T-helper 2 cell (primary cell): ENCODE data around the gene SCIMP.
"Not testable (repeated sequence)": the region's sequence is repeated elsewhere in the genome, so short reads cannot be mapped to it uniquely, and the experiment has no call there.

Experiments used
- DNase-seq, 5 experiments: peaks; one replicate each; pipeline versions ENCODE4 v3.0.0 to v3.0.0-alpha.2; 2012 to 2022

SCIMP gene

DNA sequence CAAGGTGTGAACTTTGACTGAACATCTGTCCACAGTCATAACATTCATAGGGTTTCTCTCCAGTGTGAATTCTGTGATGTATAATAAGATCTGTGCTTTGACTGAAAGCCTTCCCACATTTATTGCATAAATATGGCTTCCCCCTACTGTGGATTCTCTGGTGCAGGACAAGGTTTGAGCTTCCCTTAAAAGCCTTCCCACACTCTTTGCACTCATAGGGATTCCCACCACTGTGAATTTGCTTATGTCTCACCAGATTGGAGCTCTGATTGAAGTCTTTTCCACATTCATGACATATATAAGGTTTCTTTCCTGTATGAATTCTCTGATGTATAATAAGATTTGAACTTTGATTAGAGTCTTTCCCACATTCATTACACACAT, 51.3 kb downstream of the SCIMP start:
- DNase-seq: no peak

DNA sequence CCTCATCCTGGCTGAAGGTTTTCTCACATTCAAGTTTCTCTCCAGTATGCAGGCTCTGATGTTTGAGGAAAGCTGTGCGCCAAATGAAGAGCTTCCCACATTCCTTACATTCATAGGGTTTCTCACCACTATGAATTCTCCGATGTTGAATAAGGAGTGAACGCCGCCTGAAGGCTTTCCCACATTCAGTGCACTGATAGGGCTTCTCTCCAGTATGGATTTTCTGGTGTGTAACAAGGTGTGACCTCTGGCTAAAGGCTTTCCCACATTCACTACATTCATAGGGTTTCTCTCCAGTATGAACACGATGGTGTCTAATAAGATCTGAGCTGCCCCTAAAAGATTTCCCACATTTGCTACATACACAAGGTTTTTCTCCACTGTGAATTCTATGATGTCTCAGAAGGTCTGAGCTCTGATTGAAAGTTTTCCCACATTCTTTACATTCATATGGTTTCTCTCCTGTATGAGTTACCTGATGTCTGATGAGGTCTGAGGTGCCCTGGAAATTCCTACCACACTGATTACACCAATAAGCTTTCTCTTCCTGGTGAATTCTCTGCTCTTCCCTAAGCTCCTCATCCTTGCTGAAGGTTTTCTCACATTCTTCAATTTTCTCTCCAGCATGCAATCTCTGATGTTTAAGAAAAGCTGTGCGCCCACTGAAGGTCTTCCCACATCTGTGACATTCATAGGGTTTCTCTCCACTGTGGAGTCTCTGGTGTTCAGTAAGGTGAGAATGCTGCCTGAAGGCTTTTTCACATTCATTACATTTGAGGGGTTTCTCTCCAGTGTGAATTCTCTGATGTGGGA, 51.9 kb downstream of the SCIMP start:
- DNase-seq: no peak

DNA sequence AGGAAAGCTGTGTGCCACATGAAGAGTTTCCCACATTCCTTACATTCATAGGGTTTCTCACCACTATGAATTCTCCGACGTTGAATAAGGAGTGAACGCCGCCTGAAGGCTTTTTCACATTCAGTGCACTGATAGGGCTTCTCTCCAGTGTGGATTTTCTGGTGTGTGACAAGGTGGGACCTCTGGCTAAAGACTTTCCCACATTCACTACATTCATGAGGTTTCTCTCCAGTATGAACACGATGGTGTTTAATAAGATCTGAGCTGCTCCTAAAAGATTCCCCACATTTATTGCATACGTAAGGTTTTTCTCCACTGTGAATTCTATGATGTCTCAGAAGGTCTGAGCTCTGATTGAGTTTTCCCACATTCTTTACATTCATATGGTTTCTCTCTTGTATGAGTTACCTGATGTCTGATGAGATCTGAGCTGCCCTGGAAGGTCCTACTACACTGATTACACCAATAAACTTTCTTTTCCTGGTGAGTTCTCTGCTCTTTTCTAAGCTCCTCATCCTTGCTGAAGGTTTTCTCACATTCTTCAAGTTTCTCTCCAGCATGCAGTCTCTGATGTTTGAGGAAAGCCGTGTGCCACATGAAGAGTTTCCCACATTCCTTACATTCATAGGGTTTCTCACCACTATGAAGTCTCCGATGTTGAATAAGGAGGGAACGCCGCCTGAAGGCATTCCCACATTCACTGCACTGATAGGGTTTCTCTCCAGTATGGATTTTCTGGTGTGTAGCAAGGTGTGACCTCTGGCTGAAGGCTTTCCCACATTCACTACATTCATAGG, 53.0 kb downstream of the SCIMP start:
- DNase-seq: no peak

DNA sequence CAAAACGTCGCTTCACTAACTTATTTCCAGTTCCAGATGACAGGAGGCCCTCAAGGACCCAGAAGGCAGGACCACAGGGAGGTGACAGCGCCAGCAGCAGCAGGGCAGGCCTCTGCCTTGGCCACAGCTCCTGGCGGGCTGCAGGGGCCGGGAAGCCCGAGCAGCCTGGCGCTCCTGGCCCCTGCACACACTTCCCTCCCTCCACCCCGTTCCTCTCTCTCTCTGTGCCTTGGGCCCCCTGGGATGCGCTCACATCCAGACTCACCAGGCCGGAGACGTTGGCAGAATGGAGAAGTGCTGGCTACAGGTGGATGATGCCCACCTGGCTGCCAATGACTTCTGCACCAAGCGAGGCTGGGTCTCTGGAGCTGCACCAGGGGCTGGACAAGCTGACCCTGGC, 55.7 kb downstream of the SCIMP start:
- DNase-seq: no peak

DNA sequence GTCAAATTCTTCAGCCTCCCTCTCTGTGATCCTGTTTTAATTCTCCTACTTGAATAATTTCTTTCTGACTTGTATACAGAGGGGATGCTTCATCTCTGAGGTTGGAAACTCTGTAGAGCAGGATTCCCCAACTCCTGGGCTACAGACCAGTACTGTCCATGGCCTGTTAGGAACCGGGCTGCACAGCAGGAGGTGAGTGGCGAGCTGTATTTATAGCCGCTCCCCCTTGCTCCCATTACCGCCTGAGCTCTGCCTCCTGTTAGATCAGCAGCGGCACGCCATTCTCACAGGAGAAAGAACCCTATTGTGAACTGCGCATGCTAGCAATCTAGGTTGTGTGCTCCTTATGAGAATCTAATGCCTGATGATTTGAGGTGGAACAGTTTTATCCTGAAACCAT, 59.6 kb downstream of the SCIMP start:
- DNase-seq: not testable (repeated sequence)

DNA sequence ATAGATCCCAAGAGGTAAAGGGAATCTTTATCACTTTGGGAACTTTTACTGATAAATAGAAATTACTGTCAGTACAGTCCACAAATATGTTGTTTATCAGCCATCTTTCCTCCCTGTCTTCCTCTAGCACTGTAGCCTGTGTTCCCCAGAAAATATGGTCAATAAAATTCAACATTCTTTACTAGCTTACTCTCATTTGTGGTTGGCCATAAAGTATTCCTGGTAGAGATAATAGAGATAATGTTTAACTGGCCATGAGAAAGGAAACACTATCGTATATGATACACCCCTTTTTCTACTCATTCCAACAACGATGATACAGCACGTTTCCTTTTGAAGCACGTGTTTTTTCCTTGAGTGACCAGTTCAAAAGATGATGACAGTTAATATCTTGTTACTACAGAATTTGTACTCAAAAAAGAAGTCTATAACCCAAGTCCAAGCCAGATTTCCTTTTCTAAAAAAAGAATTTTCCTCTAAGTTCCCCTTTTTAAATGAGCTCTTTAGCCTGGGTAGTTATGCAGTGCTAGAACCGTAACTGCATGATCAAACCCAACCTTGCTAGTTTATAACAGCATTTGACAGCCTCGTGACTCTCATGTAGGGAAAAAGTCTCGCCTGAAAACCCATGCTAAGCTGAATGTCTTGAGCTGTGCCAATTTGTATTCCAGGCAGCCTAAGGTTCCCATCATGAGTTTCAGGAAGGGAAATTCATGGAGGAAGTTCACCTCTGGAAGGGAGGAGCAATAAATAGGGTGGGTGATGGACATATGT, 68.7 kb downstream of the SCIMP start:
- not testable (repeated sequence) for DNase-seq

DNA sequence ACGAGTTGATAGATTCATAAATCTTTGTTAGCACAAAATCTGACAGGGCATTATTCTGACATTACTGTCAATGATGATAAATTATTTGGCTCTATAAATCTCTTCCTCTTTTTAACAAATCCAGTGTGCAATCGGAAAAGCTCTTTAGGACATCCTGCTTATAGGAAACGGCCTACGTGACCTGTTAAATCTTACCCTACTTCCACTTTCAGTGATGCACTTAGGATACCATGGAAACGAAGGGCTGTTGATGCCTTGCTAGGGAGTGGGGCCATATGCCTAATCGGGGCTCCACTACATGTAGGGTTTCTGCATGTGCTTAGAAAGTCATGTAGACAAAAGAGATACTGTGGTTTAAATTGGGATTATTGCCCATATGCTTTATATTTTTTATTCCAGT, 70.2 kb downstream of the SCIMP start:
- DNase-seq: no peak

DNA sequence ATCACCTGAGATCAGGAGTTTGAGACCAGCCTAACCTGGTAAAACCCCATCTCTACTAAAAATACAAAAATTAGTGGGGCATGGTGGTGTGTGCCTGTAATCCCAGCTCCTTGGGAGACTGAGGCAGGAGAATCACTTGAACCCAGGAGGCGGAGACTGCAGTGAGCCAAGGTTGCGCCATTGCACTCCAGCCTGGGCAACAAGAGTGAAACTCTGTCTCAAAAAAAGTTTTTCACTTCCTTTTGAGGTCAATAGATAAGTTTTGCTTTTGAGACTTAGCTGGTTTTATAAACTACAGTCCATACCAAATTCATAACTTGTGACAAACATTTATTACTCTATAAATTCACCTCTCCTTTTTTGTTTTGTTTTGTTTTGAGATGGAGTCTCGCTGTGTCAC, 72.9 kb downstream of the SCIMP start:
- DNase-seq: not testable (repeated sequence)

DNA sequence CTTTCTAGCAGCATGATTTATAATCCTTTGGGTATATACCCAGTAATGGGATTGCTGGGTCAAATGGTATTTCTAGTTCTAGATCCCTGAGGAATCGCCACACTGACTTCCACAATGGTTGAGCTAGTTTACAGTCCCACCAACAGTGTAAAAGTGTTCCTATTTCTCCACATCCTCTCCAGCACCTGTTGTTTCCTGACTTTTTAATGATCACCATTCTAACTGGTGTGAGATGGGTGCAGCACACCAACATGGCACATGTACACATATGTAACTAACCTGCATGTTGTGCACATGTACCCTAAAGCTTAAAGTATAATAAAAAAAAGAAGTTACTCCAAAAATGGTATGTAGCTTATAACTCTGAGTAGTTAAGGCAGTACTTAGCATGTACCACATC, 74.0 kb downstream of the SCIMP start:
- DNase-seq: not testable (repeated sequence)
